HG03571 (cell line): ENCODE data around the gene DUSP3.

Experiments used
- ATAC-seq: cut with Tn5 transposase; IDR thresholded peaks from one replicate; pipeline ENCODE4 v1.9.1; 2021; ENCODE audit not compliant: unreplicated experiment

Gene DUSP3

GRCh38 chr17:43736389-43736788, 42.4 kb downstream of the DUSP3 start:
- no peak for ATAC-seq

GRCh38 chr17:43734376-43734775, 44.4 kb downstream of the DUSP3 start:
- ATAC-seq, result no peak

DNA sequence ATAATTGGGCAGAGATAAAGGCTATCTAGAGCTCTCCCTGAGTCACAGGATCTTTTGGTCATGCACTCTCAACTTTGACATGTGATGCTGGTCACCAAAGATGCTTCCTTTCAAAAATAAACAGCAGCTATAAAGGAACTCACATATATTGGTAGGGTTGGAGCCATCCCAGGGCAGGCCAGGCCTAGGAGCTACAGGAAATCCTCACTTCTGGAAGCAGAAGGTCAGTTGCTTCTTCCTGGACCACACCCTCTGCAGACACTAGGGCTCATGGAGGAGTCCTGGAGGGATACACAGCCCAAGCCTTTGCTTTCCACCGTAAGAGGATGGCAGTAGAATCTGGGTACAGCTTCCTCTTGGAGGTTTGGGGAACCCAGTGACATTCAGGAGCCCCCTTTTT, 44.8 kb downstream of the DUSP3 start:
- no peak for ATAC-seq

DNA sequence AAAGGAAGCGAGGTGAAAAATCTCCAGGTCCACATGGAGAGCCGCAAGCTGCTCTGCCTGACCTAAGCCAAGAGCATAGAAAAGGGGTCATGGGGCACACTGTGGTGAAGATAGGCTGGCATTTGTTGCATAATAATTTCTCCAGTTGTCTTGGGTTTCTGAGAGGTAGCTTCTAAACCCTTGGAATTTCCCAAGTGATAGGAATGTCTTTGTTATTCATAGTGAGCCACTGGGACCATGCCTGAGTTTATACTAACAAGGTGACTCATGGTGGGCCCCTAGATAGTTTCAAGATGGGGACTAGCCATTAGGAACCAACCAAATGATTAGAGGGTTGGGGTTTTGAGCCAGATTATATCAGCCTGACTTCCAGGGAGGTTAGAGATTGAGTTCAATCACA, 45.8 kb downstream of the DUSP3 start:
- ATAC-seq, result no peak

DNA sequence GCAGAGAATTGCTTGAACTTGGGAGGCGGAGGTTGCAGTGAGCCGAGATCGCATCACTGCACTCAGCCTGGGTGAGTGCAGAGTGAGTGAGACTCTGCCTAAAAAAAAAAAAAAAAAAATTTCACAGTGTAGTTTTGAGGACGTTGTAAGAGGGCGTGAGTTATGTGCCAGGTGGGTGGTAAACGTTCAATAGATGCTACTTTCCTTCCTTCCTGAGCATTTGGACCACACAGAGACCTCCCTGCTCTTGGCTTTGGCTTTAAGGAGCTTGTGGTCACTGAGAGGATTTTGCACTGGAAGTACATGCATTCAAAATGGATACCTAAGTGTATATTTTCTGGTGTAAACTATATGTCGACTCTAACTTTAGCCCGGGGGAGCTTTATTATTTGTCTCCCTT, 50.7 kb downstream of the DUSP3 start:
- ATAC-seq, result no peak

- ATAC-seq, result no peak
Measured at GRCh38 chr17:43723697-43724359, 54.9 kb downstream of the DUSP3 start.

DNA sequence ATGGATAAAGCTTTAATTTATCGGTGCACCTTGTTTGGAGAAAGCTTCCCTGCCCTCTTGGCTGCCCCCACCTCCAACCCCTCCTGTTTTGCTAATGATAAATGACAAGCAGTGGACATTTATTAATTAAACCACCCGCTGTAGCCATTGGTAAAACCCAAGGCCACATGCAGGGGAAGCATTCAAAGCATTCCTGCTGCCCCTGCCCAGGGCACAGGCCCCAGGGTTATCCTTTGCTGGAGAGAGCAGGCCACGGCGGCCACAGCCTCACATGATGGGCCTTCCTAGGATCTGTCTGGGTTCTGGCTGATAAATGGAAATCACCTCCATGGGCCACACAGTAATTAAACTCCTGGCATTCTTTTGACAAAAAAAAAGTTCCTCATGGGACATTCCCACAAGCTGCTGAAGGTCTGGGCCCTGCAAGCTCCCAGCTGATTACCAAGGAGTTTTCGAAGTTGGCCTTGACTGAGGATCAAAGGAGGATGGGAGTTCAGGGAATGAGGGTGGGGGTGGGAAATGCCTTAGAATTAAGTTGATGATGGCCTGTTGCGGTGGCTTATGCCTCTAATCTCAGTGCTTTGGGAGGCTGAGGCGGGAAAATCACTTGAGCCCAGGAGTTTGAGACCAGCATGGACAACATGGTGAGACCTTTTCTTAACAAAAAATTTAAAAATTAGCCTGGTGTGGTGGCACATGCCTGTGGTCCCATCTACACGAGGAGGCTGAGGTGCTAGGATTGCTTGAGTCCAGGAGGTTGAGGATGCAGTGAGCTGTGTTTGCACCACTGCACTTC, 55.7 kb downstream of the DUSP3 start:
- ATAC-seq, result no peak

GRCh38 chr17:43722269-43722619, 56.5 kb downstream of the DUSP3 start:
- ATAC-seq, result no peak

DNA sequence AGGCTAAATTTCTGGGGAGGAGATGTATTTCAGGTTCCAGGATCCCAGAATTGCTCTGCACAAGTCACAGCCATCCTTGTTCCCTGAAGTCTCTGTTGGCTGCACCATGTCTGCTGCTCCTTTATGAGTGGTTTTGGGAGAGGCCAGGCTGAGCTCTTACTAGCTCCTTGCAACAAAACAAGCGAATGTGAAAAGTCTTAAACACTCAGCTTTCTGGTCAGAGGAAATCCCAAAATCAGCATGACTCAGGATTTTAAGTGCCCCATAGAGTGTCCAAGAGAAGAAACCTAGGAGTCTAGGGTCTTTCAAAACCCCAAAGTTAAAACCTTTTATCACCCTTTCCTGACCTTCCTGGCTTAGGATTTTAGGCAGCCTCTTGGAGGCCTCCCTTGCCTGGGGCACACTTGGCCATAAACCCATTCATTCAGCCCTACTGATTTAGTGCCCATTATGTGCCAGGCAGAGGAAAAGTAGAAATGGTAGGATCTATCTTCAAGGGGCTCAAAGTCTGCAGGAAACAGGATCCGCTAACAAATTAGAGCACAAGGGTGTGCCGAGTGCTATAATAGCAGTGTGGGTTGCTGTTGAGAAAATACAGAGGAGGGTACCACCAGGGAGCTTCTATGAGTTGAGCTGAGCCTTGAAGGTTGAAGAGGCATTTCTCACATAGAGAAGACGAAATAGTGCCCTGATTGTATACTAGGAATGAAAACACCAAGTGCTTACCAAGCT, 57.1 kb downstream of the DUSP3 start:
- ATAC-seq, result no peak

DNA sequence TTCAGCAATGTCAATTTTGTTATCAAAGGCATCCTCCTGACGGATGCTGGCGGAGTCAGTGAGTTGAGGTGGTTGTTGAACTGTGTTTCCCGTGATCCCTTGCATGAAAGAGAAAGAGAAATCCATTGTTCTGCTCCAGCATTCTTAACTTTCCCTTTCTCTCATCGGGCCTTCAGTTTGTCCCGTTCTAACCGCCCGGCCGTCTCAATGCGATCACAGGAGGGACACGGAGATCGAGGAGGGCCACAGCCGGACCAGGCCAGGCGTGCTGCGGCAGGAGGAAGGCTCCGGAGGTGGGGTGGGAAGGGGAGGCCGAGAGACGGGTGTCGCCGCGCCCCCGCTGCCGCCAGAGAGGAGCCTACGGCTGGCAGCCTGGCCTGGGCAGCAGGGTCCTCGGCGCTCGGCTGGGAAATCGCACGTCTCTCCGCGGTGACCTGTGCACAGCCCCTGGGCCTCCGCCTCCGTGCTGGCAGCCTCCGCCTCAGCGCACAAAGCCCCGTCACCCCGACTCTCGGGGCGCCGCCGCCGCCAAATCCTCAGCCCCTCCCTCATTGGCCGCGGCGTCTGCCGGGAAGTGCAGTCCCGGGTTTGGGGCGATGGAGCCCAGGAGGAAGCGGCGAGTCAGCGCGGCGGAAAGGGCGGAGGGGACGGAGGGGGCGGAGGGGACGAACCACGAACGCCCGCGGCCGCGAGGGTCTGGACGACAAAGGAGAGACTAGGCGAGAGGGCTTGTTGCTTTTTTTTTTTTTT, 58.3 kb downstream of the DUSP3 start:
- ATAC-seq, result no peak

DNA sequence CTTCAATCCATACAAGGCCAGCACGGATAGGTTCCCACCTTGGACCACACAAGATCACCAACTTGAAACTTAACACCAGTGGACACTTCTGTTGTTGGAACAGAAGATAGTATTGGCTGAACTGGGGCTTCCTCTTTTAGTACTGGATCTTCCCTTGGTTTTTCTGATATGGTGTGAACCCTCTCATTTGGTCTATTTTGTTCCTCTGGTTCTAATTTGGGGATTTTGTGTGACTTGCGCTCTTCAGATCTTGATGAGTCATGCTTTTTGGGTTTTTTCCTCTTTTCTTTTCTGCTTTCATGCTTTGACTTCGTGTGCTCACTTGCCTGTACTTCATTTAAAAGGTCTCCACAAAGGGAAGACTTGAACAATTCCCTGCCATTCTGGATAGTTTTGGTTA, 59.2 kb downstream of the DUSP3 start:
- no peak for ATAC-seq

- no peak for ATAC-seq
Measured at GRCh38 chr17:43718544-43718943, 60.2 kb downstream of the DUSP3 start.

DNA sequence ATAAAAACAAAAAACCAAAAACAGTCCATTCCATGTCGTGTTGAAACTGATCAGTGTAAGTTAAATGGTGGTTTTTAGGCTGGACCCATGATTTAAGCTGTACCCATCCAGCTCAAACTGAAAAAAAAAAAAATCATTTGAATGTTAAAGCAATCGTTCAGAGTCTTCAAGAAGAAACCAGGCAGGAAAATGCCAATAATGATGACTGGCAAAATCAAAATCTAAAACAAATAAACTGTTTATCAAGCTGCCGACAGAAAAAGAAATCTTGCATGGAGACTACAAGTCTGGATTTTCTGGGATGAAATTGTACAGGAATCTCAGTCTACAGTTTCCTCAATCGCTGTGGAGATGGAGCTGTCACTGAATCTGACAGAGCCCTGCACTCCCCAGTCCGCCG, 60.9 kb downstream of the DUSP3 start:
- no peak for ATAC-seq
